ENCODE measurements around the gene SMIM41. TPM values are rescaled to one million over a fixed set of nuclear protein-coding genes. Genes with fewer than 3 reads are reported as not detected.
A peak's percentile ranks its signal among the peaks of the same experiment; 100 is the strongest.

Gene SMIM41
- total and polyA plus RNA-seq, 10 of the 15 experiments (the other 5 are each of a cell fraction or from before 2014, with no cell fraction given) = not detected

- TF ChIP-seq CUX1 (IDR thresholded peaks at IDR 0.05; ENCODE audit: insufficient replicate concordance, low read depth, low read length) (no peak), CBX3 (IDR thresholded peaks at IDR 0.05; ENCODE audit: borderline replicate concordance, low read depth) (no peak), HSF1 (IDR thresholded peaks at IDR 0.05; ENCODE audit: low read depth, low read length) (peak; percentile 89), CEBPZ (IDR thresholded peaks at IDR 0.05; ENCODE audit: low read depth, low read length) (no peak), NR2C2 (IDR thresholded peaks at IDR 0.05; ENCODE audit: borderline replicate concordance, control insufficient read depth, insufficient read length, low read depth) (no peak), CTCF (IDR thresholded peaks at IDR 0.05 in 2 of 3, conservative IDR thresholded peaks at IDR 0.05 in 1 of 3; ENCODE audit: control insufficient read depth in 2 of 3, extremely low read depth in 1 of 3, insufficient read depth in 1 of 3, low read depth in 3 of 3, low read length in 3 of 3) (no peak), PAX5 (IDR thresholded peaks at IDR 0.05; ENCODE audit: borderline replicate concordance, low read depth, low read length) (peak; percentile 65; the same call in 1 of the 2 replicates), MXI1 (IDR thresholded peaks at IDR 0.05; ENCODE audit: low read depth, low read length) (peak; percentile 8; the same call in 1 of the 2 replicates), NR2C1 (IDR thresholded peaks at IDR 0.05) (no peak), HCFC1 (IDR thresholded peaks at IDR 0.05; ENCODE audit: low read length) (no peak), FOS (IDR thresholded peaks at IDR 0.05; ENCODE audit: borderline replicate concordance, extremely low read depth, insufficient read length) (no peak), USF1 (IDR thresholded peaks at IDR 0.05; ENCODE audit: borderline replicate concordance, extremely low read length, insufficient read depth, low read depth, low read length) (no peak), KLF5 (IDR thresholded peaks at IDR 0.05; ENCODE audit: partially characterized antibody) (no peak), GATAD2B (conservative IDR thresholded peaks at IDR 0.05; ENCODE audit: low read depth) (no peak)
These were observed 46.6 kb upstream of the SMIM41 start (continued) for GRCh38 chr12:52032804-52033445.
